ENCODE data around the gene CFAP221. TPM values are rescaled to one million over a fixed set of nuclear protein-coding genes. Genes with fewer than 3 reads are reported as not detected.
A peak's percentile ranks its signal among the peaks of the same experiment; 100 is the strongest.

CFAP221 gene
- total RNA-seq, 1 donor from 2014 or later: 33.9 TPM

GRCh38 chr2:119679846-119680245 lies 135.6 kb downstream of the CFAP221 start:
- H3K4me3 ChIP-seq: peak overlapping the region; percentile 98
- DNase-seq: no peak
- no peaks in the 10 kb centered on the region for H3K27me3 ChIP-seq (ENCODE audit: low read depth)
- ATAC-seq: no peak
- TF ChIP-seq, protein P1, sequence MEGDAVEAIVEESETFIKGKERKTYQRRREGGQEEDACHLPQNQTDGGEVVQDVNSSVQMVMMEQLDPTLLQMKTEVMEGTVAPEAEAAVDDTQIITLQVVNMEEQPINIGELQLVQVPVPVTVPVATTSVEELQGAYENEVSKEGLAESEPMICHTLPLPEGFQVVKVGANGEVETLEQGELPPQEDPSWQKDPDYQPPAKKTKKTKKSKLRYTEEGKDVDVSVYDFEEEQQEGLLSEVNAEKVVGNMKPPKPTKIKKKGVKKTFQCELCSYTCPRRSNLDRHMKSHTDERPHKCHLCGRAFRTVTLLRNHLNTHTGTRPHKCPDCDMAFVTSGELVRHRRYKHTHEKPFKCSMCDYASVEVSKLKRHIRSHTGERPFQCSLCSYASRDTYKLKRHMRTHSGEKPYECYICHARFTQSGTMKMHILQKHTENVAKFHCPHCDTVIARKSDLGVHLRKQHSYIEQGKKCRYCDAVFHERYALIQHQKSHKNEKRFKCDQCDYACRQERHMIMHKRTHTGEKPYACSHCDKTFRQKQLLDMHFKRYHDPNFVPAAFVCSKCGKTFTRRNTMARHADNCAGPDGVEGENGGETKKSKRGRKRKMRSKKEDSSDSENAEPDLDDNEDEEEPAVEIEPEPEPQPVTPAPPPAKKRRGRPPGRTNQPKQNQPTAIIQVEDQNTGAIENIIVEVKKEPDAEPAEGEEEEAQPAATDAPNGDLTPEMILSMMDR (IDR thresholded peaks at IDR 0.05): no peak
- intact Hi-C loops (cut with DNase I): no loop called here
- H3K4me1 ChIP-seq: peaks cover 13% of the 10 kb centered on the region
- no peak overlapping the region for H3K27ac ChIP-seq
- H3K36me3 ChIP-seq: peaks cover 12% of the 10 kb centered on the region
- no peaks in the 10 kb centered on the region for H3K9me3 ChIP-seq

DNA sequence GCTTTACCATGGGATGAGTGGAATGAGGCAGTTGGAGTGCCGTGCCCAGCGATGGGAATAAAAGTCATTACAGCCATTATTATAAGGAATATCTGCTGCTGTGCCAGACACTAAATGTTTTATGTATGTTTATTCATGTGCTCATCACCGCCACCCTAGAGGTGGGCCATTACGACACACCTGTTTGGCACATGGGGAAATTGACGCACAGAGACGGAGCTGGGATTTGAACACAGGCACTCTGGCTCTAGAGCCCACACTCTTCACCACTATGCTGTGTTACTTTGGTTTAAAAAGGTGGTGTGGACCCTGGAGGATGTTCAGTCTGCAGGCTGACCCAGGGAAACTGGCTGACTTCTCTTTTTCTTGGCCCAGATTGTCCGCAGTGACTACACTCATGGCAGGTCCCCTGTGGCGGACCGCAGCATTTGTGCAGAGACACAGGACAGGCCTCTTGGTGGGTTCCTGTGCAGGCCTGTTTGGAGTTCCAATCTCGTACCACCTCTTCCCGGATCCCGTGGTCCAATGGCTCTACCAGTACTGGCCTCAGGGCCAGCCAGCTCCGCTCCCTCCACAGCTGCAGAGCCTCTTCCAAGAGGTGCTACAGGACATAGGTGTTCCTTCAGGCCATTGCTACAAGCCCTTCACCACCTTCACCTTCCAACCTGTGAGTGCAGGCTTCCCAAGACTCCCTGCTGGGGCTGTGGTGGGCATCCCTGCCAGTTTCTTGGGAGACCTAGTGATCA lies 136.4 kb downstream of the CFAP221 start:
- no peak for ATAC-seq
- Histone ChIP-seq H3K9me3 (no peaks in the 10 kb centered on the region), H3K27ac (no peak overlapping the region), H3K27me3 (ENCODE audit: low read depth) (no peaks in the 10 kb centered on the region), H3K4me1 (peaks cover 13% of the 10 kb centered on the region), H3K36me3 (peaks cover 12% of the 10 kb centered on the region), H3K4me3 (no peak overlapping the region)
- intact Hi-C loops (cut with DNase I): no loop called here
- no peak for DNase-seq
- TF ChIP-seq, protein P1 (IDR thresholded peaks at IDR 0.05): no peak

DNA sequence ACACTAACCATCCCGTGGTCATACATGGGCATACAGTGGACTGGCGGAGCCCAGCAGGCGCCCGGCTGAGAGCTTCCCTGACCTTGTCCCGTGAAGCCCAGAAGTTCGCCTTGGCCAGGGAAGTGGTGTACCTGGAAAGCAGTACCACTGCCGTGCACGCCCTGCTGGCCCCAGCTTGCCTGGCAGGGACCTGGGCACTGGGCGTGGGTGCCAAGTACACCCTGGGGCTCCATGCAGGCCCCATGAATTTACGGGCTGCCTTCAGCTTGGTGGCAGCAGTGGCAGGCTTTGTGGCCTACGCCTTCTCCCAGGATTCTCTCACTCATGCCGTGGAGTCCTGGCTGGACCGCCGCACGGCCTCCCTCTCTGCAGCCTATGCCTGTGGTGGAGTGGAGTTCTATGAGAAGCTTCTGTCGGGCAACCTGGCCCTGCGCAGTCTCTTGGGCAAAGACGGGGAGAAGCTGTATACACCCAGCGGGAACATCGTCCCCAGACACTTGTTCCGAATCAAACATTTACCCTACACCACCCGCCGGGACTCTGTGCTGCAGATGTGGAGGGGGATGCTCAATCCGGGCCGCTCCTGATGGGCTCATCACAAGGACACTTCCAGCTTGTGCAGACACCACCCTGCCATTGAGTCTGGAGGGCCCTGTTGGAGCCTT lies 137.1 kb downstream of the CFAP221 start:
- intact Hi-C loops (cut with DNase I): no loop called here
- H3K4me1 ChIP-seq: peaks cover 13% of the 10 kb centered on the region
- TF ChIP-seq, protein P1 (IDR thresholded peaks at IDR 0.05): no peak
- no peak overlapping the region for H3K27ac ChIP-seq
- ATAC-seq (no peak), DNase-seq (no peak)
- no peaks in the 10 kb centered on the region for H3K27me3 ChIP-seq (ENCODE audit: low read depth)
- H3K36me3 ChIP-seq: peaks cover 12% of the 10 kb centered on the region
- no peak overlapping the region for H3K4me3 ChIP-seq
- H3K9me3 ChIP-seq: no peaks in the 10 kb centered on the region

- H3K4me1 ChIP-seq: peaks cover 13% of the 10 kb centered on the region
- no peaks in the 10 kb centered on the region for H3K9me3 ChIP-seq
- no peak overlapping the region for H3K27ac ChIP-seq
- H3K4me3 ChIP-seq: no peak overlapping the region
- intact Hi-C loops (cut with DNase I): no loop called here
- DNase-seq (no peak), ATAC-seq (no peak)
- no peaks in the 10 kb centered on the region for H3K27me3 ChIP-seq (ENCODE audit: low read depth)
- TF ChIP-seq, protein P1 (IDR thresholded peaks at IDR 0.05): no peak
- H3K36me3 ChIP-seq: peaks cover 12% of the 10 kb centered on the region
These were observed 137.6 kb downstream of the CFAP221 start for GRCh38 chr2:119681868-119682220.

DNA sequence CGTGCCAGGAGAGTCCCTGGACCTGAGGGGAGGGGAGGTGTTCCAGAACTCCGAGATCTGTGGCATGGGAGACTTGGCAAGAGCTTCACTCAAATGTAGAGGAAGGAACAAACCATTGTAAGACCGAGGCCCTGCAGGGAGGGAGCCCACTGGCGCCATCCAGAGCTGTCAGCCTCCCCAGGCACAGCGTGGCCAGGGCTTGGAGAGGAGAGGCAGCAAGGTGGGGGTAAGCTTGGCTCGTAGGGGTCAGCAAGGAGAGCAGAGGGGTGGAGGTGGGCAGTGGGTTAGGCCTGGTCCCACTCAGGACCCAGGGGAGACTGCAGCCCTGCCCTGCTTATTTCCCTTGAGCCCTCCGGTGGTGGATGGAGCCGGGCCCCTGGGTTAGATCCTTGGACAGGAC lies 138.3 kb downstream of the CFAP221 start:
- H3K27ac ChIP-seq: no peak overlapping the region
- TF ChIP-seq, protein P1 (IDR thresholded peaks at IDR 0.05): no peak
- no peak overlapping the region for H3K4me3 ChIP-seq
- DNase-seq (no peak), ATAC-seq (no peak)
- H3K36me3 ChIP-seq: peaks cover 12% of the 10 kb centered on the region
- H3K9me3 ChIP-seq: no peaks in the 10 kb centered on the region
- no peaks in the 10 kb centered on the region for H3K27me3 ChIP-seq (ENCODE audit: low read depth)
- intact Hi-C loops (cut with DNase I): no loop called here
- H3K4me1 ChIP-seq: peaks cover 13% of the 10 kb centered on the region

Measured in lower lobe of right lung (tissue), 2 donors.